PFSK-1 (cell line): ENCODE measurements around the gene KCNIP1.

Experiments
- POLR2AphosphoS5 ChIP-seq: IDR thresholded peaks from 2 replicates; pipeline ENCODE4 v1.6.1; 2012; ENCODE audit warnings: low read depth, mild to moderate bottlenecking, control low read depth, low read length, moderate library complexity
- SIN3A ChIP-seq: IDR thresholded peaks from 2 replicates; pipeline ENCODE4 v1.6.1; 2012; ENCODE audit warnings: mild to moderate bottlenecking, low read length, moderate library complexity, borderline replicate concordance; ENCODE audit not compliant: insufficient read depth

DNA sequence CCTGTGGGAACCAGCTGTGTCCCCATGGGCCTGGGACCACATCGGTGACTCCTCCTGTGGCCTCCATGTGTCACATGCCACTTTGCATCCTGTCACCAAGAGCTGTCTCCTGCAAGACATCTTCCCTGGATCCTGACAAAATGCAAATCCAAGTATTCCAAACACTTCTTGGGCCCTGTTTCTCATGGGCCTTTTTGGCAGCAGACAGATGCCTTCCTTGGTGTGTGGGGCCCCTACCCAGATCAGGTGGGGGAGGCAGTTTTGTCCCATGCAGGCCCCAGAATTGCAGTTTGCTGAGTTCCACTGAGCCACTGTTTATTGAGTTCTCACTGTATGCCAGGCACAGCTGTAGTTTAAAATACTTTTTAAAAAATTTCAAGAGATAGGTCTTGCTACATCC, 217.2 kb downstream of the KCNIP1 start:
- TF ChIP-seq POLR2AphosphoS5 (no peak), SIN3A (no peak)
